Epithelial cell of esophagus (primary cell): ENCODE measurements around the gene PCSK1.
A peak's percentile ranks its signal among the peaks of the same experiment; 100 is the strongest.

Experiments
- DNase-seq: peaks from one replicate; pipeline ENCODE4 v3.0.0; 2010; ENCODE audit warnings: low read depth
- H3K4me3 ChIP-seq: 2 replicates; pipeline ENCODE4 v1.5.1; 2011; ENCODE audit warnings: mild to moderate bottlenecking, low read length, control low read depth
- TF ChIP-seq, protein P1 (sequence below): IDR thresholded peaks from 2 replicates; pipeline ENCODE4 v1.5.1; 2011; ENCODE audit warnings: low read depth, mild to moderate bottlenecking, low read length, control low read depth, inconsistent platforms; ENCODE audit not compliant: insufficient read depth; ENCODE audit errors: missing control alignments

PCSK1 gene

GRCh38 chr5:96427824-96428223 lies 5.2 kb downstream of the PCSK1 start:
- H3K4me3 ChIP-seq: no peak overlapping the region
- TF ChIP-seq, protein P1, sequence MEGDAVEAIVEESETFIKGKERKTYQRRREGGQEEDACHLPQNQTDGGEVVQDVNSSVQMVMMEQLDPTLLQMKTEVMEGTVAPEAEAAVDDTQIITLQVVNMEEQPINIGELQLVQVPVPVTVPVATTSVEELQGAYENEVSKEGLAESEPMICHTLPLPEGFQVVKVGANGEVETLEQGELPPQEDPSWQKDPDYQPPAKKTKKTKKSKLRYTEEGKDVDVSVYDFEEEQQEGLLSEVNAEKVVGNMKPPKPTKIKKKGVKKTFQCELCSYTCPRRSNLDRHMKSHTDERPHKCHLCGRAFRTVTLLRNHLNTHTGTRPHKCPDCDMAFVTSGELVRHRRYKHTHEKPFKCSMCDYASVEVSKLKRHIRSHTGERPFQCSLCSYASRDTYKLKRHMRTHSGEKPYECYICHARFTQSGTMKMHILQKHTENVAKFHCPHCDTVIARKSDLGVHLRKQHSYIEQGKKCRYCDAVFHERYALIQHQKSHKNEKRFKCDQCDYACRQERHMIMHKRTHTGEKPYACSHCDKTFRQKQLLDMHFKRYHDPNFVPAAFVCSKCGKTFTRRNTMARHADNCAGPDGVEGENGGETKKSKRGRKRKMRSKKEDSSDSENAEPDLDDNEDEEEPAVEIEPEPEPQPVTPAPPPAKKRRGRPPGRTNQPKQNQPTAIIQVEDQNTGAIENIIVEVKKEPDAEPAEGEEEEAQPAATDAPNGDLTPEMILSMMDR: no peak
- peak; percentile 38 for DNase-seq

DNA sequence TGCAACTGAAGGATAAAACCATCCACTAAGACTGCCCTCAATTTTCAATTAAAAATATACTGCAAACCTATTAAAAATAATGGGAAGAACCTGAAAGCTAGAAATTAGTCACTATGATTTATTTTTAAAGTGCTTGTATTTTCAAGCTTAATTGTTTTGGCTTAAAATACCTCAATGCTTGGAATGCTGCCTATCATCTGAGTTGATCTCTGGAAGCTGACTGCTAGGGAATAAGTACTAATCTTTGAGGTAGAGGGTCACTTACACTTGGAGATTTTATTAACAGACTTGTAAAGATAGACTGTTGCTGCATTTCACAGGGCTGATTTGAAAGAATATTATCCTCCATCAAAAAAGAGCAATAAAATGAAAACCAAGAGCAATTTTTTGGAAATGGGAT lies 6.2 kb downstream of the PCSK1 start:
- TF ChIP-seq, protein P1: no peak
- no peak for DNase-seq
- no peak overlapping the region for H3K4me3 ChIP-seq

- TF ChIP-seq, protein P1: no peak
These were observed 7.6 kb downstream of the PCSK1 start for GRCh38 chr5:96425443-96425842.

GRCh38 chr5:96415897-96416296 lies 17.2 kb downstream of the PCSK1 start:
- TF ChIP-seq, protein P1: no peak
- DNase-seq: no peak
- no peak overlapping the region for H3K4me3 ChIP-seq

More at GRCh38 chr5:96425443-96425842, 7.6 kb downstream of the PCSK1 start:
- no peak overlapping the region for H3K4me3 ChIP-seq
- no peak for DNase-seq

GRCh38 chr5:96412868-96413449 lies 20.1 kb downstream of the PCSK1 start:
- no peak overlapping the region for H3K4me3 ChIP-seq
- peak; percentile 51 for DNase-seq
- TF ChIP-seq, protein P1: no peak

GRCh38 chr5:96410013-96410412 lies 23.0 kb downstream of the PCSK1 start:
- H3K4me3 ChIP-seq: no peak overlapping the region
- peak; percentile 39 for DNase-seq
- TF ChIP-seq, protein P1: no peak
